HepG2 (cell line): ENCODE data around the gene TH.

ENCODE experiments used
- CTCF ChIP-seq: sonication (generic); formaldehyde crosslinking; IDR thresholded peaks from 2 replicates; pipeline ENCODE4 v1.5.0; 2020; ENCODE audit warnings: mild to moderate bottlenecking, missing genetic modification reagents, moderate library complexity
- EZH2 ChIP-seq: conservative IDR thresholded peaks from 2 replicates; pipeline ENCODE4 v1.6.1; 2012; ENCODE audit warnings: mild to moderate bottlenecking, low read depth, low read length, moderate library complexity
- GABPA ChIP-seq, 2 experiments: IDR thresholded peaks; 2 replicates each; pipeline ENCODE4 v1.6.1; 2011 to 2016; ENCODE audit warnings: low read depth in 2 of 2, low read length in 1 of 2, missing biosample characterization in 1 of 2, missing genetic modification characterization in 1 of 2
- NBN ChIP-seq: fragments of 450-650 bp; conservative IDR thresholded peaks from 2 replicates; pipeline ENCODE4 v1.6.1; 2017
- PAF1 ChIP-seq: IDR thresholded peaks from 2 replicates; pipeline ENCODE4 v1.6.1; 2016; ENCODE audit warnings: missing genetic modification reagents, missing compliant biosample characterization
- PCBP1 ChIP-seq: fragments of 200-400 bp; formaldehyde crosslinking; IDR thresholded peaks from 2 replicates; pipeline ENCODE4 v1.6.1; 2017; ENCODE audit warnings: mild to moderate bottlenecking, low read depth, low read length, borderline replicate concordance
- PCBP2 ChIP-seq: fragments of 200-400 bp; formaldehyde crosslinking; optimal IDR thresholded peaks from 2 replicates; pipeline ENCODE3; 2018; ENCODE audit warnings: low read length, low read depth; ENCODE audit not compliant: poor library complexity, severe bottlenecking
- ZNF256 ChIP-seq: sonication (generic); formaldehyde crosslinking; conservative IDR thresholded peaks from 2 replicates; pipeline ENCODE4 v1.4.0; 2020; ENCODE audit warnings: missing genetic modification reagents
- TF ChIP-seq, protein P1 (sequence below): sonication (generic); formaldehyde crosslinking; conservative IDR thresholded peaks from 2 replicates; pipeline ENCODE4 v1.4.0; 2020; ENCODE audit warnings: missing genetic modification reagents

GRCh38 chr11:2160736-2161259 lies 10.8 kb downstream of the TH start, which contains the start of gene INS:
- TF ChIP-seq PAF1 (CRISPR knock-in tag), result no peak
- TF ChIP-seq EZH2, result no peak
- no peak for TF ChIP-seq PCBP2
- no peak for TF ChIP-seq NBN
- TF ChIP-seq, protein P1, sequence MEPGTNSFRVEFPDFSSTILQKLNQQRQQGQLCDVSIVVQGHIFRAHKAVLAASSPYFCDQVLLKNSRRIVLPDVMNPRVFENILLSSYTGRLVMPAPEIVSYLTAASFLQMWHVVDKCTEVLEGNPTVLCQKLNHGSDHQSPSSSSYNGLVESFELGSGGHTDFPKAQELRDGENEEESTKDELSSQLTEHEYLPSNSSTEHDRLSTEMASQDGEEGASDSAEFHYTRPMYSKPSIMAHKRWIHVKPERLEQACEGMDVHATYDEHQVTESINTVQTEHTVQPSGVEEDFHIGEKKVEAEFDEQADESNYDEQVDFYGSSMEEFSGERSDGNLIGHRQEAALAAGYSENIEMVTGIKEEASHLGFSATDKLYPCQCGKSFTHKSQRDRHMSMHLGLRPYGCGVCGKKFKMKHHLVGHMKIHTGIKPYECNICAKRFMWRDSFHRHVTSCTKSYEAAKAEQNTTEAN, result no peak
- TF ChIP-seq PCBP1, result no peak
- TF ChIP-seq GABPA (IDR thresholded peaks at IDR 0.05; ENCODE audit: low read depth, low read length), result no peak
- TF ChIP-seq GABPA (CRISPR knock-in tag; IDR thresholded peaks at IDR 0.05; ENCODE audit: low read depth), result no peak
- no peak for TF ChIP-seq CTCF (CRISPR knock-in tag)
- no peak for TF ChIP-seq ZNF256 (CRISPR knock-in tag)
